ENCODE results near the gene CHD3. TPM values are rescaled to one million over a fixed set of nuclear protein-coding genes. Genes with fewer than 3 reads are reported as not detected.

The CHD3 gene
- total RNA-seq, 1 donor from 2014 or later: 119 TPM

DNA sequence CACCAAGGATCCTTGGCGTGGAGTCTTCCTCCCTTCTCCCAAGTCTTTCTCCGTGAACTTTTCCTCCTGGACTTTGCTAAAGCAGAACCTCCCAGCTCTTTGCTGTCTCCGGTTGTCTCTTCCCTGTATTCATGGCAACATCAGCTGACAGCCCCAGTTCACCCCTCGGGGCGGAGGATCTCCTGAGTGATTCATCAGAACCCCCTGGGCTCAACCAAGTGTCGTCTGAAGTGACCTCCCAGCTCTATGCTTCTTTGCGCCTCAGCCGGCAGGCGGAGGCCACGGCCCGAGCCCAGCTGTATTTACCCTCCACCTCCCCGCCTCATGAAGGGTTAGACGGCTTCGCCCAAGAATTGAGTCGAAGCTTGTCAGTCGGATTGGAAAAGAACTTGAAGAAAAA, 44.4 kb downstream of the CHD3 start:
- Mint-ChIP-seq H3K27me3 (peaks cover 16% of the 10 kb centered on the region), H3K36me3 (ENCODE audit: insufficient read depth) (peaks cover 19% of the 10 kb centered on the region), H3K4me3 (ENCODE audit: low read depth) (peak overlapping the region; percentile 96), H3K4me1 (ENCODE audit: low read depth) (peaks cover 26% of the 10 kb centered on the region), H3K27ac (peak overlapping the region; percentile 95), H3K9me3 (ENCODE audit: low read depth) (no peaks in the 10 kb centered on the region)
- no peak for DNase-seq (ENCODE audit: low spot score, unreplicated experiment)
- no peak for TF ChIP-seq CTCF (IDR thresholded peaks at IDR 0.05; ENCODE audit: unreplicated experiment)

GRCh38 chr17:7935859-7936258, 47.3 kb downstream of the CHD3 start:
- Mint-ChIP-seq H3K27me3 (no peaks in the 10 kb centered on the region), H3K9me3 (ENCODE audit: low read depth) (no peaks in the 10 kb centered on the region), H3K4me1 (ENCODE audit: low read depth) (peaks cover 22% of the 10 kb centered on the region), H3K36me3 (ENCODE audit: insufficient read depth) (peaks cover 26% of the 10 kb centered on the region), H3K4me3 (ENCODE audit: low read depth) (no peak overlapping the region), H3K27ac (no peak overlapping the region)
- no peak for TF ChIP-seq CTCF (IDR thresholded peaks at IDR 0.05; ENCODE audit: unreplicated experiment)
- DNase-seq (ENCODE audit: low spot score, unreplicated experiment): no peak

DNA sequence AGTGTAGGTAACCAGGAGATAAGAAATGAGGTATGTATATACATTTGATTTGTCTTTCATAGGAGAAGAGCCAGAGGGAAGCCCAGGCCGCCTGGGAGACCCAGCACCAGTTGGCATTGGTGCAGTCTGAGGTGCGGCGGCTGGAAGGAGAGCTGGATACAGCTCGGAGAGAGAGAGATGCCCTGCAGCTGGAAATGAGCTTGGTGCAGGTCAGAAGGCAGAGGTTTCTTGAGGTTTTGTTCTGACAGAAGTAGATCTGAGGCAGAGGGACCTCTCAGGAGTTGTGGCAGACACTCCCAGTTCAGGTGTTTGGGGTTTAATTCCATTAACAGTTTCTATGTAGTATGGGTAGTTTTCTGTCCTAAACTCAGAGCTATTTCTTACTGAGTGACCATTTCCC, 51.4 kb downstream of the CHD3 start:
- H3K4me1 Mint-ChIP-seq (ENCODE audit: low read depth): peaks cover 2% of the 10 kb centered on the region
- TF ChIP-seq CTCF (IDR thresholded peaks at IDR 0.05; ENCODE audit: unreplicated experiment): no peak
- no peaks in the 10 kb centered on the region for H3K9me3 Mint-ChIP-seq (ENCODE audit: low read depth)
- no peak for DNase-seq (ENCODE audit: low spot score, unreplicated experiment)
- no peak overlapping the region for H3K4me3 Mint-ChIP-seq (ENCODE audit: low read depth)
- H3K27me3 Mint-ChIP-seq: no peaks in the 10 kb centered on the region
- H3K36me3 Mint-ChIP-seq (ENCODE audit: insufficient read depth): peaks cover 30% of the 10 kb centered on the region
- H3K27ac Mint-ChIP-seq: no peak overlapping the region

DNA sequence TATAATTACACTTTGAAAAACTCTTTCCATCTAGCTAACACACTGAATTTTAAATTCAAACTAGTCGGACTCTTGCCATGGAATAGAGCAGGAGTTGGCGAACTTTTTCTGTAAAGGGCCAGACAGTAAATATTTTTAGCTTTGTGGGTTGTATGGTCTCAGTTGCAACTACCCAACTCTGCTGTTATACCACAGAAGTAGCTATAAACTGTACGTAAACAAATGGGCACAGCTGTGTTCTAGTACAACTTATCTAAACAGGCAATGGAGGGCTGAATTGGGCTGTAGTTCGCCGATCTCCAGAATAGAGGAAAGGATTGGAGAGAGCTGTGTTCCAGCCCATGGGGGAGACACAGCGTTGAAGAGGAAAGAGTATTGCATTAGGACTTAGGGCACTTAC, 52.2 kb downstream of the CHD3 start:
- Mint-ChIP-seq H3K4me3 (ENCODE audit: low read depth) (no peak overlapping the region), H3K27me3 (no peaks in the 10 kb centered on the region), H3K4me1 (ENCODE audit: low read depth) (no peaks in the 10 kb centered on the region), H3K27ac (no peak overlapping the region), H3K9me3 (ENCODE audit: low read depth) (no peaks in the 10 kb centered on the region), H3K36me3 (ENCODE audit: insufficient read depth) (peaks cover 28% of the 10 kb centered on the region)
- DNase-seq (ENCODE audit: low spot score, unreplicated experiment): no peak
- TF ChIP-seq CTCF (IDR thresholded peaks at IDR 0.05; ENCODE audit: unreplicated experiment): no peak

- Mint-ChIP-seq H3K4me3 (ENCODE audit: low read depth) (no peak overlapping the region), H3K9me3 (ENCODE audit: low read depth) (no peaks in the 10 kb centered on the region), H3K4me1 (ENCODE audit: low read depth) (no peaks in the 10 kb centered on the region), H3K27ac (no peak overlapping the region), H3K36me3 (ENCODE audit: insufficient read depth) (peaks cover 24% of the 10 kb centered on the region), H3K27me3 (no peaks in the 10 kb centered on the region)
- DNase-seq (ENCODE audit: low spot score, unreplicated experiment): no peak
- no peak for TF ChIP-seq CTCF (IDR thresholded peaks at IDR 0.05; ENCODE audit: unreplicated experiment)
Observed at GRCh38 chr17:7943291-7943690, 54.7 kb downstream of the CHD3 start.
